HG02981 (cell line): ENCODE results near the gene BUD23.
"Not testable (repeated sequence)": the region's sequence is repeated elsewhere in the genome, so short reads cannot be mapped to it uniquely, and the experiment has no call there.

Source experiments
- ATAC-seq: cut with Tn5 transposase; IDR thresholded peaks from one replicate; pipeline ENCODE4 v1.9.1; 2021; ENCODE audit warnings: mild to moderate bottlenecking, moderate library complexity; ENCODE audit not compliant: unreplicated experiment

BUD23 gene

DNA sequence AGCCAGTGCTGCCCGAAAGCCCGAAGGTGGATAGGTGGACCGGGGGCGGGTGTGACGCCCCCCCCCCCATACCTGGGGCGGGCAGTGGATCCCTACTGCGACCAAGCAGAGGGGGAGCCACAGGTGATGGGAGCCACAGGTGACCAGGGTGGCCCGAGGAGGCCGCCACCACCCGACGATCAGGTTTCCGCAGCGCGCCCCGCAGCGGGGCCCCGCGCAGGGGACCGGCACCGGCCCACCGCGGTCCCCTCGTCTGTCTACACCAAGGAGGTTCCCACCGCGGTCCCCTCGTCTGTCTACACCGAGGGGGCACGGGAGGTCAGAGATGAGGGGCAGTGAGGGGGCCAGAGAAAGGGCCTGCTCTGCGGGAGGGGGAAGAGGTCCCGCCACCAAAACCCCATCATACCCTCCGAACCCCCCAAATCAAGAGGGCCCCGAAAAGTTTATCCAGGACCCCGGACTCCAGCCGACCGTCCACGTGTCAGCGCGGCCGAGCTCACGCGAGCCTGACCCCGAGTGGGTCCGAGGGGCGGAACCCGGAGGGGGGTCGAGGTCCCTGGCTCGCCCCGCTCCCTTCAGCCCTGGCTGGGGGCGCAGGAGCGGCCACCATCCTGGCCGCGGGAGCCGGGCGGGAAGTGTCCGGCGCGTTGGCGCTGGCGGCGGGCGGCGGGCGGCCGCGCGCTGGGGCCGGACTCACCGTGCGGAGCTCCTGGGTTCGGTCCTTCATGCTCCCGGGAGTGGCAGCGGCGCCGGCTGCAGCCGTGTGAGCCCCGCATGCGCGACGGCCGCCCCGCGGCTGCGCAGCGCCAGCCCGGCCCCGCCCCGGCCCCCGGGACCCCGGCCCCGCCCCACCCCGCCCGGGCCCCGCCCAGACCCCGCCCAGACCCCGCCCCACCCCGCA is 35.8 kb downstream of the BUD23 start, which contains the start of gene STX1A:
Gene STX1A (minus strand): TSS at position 765 of the 901 bp plus-strand sequence. CDS start 38 bp downstream, at position 727.
- peak; percentile 60 for ATAC-seq

DNA sequence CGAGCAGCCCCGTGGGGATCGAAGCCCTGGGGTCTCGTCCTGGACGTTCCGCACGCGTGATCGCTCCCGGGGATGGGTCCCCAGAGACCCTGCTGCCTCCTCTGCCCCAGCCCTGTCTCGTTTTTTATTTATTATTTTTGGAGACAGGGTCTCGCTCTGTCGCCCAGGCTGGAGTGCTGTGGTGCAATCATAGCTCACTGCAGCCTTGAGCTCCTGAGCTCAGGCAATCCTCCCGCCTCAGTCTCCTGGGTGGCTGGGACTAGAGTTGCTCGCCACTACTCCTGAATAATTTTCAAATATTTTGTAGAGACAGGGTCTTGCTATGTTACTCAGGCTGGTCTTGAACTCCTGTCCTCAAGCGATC is 36.4 kb downstream of the BUD23 start:
- no peak for ATAC-seq

DNA sequence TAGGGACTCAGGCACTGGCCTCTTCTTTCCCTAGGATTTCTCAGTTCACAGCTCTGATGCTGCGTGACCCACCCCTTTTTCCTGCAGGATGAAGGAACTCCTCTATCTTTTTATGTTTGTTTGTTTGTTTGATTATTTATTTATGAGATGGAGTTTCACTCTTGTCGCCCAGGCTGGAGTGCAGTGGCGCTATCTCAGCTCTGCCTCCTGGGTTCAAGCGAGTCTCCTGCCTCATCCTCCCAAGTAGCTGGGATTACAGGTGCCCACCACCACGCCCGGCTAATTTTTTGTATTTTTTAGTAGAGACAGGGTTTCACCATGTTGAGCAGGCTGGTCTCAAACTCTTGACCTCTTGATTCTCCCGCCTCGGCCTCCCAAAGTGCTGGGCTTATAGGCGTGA is 37.0 kb downstream of the BUD23 start:
- ATAC-seq = not testable (repeated sequence)

GRCh38 chr7:73721377-73721817 is 38.0 kb downstream of the BUD23 start:
- no peak for ATAC-seq

GRCh38 chr7:73722182-73722581 is 38.8 kb downstream of the BUD23 start:
- not testable (repeated sequence) for ATAC-seq

- no peak for ATAC-seq
Measured at GRCh38 chr7:73722785-73723184, 39.4 kb downstream of the BUD23 start.

GRCh38 chr7:73723813-73724212 is 40.4 kb downstream of the BUD23 start:
- no peak for ATAC-seq

DNA sequence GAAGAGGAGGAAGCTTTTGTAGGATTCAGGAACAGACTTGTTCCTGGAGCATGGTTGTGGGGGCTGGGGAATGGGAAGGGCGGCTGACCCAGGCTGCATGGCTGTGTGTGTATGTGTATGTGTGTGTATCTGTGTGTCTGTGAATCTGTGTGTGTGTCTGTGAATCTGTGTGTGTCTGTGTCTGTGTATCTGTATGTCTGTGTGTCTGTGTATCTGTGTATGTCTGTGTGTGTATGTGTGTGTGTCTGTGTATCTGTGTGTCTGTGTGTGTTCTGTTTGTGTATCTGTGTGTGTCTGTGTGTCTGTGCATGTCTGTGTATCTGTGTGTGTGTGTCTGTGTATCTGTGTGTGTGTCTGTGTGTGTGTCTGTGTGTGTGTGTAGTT is 42.7 kb downstream of the BUD23 start:
- no peak for ATAC-seq

DNA sequence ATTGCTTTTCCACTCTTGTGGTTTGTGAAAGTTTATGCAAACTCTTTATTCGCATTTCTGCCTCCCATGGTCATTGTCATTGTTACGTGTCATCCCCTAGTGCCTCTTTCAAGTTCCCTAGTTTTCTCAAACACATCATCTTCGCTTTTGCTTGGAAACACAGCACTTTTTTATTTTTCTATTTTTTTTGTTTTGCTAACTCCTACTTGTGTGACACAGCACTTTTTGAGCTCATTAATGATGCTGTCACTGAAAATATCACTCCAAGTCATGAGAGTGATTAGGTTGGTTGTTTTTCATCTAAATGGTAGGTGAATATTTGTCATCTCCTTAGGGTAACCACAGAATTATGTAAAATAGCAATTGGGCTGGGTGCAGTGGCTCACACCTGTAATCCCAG is 44.6 kb downstream of the BUD23 start:
- no peak for ATAC-seq

DNA sequence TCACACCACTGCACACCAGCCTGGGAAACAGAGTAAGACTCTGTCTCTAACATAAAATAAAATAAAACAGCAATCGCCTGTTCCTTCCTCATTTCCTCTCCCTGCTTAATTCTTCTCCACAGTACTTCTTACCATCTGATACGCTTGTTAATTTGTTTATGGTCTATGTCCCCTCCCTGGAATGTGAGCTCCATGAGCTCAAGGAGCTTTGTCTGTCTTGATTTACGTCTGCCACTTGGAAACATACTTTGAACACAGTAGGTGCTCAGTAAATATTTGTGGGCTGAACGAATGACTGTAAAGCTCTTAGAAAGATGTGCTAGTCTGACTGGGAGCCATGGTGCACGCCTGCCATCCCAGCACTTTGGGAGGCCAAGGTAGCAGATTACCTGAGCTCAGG is 45.2 kb downstream of the BUD23 start:
- no peak for ATAC-seq

DNA sequence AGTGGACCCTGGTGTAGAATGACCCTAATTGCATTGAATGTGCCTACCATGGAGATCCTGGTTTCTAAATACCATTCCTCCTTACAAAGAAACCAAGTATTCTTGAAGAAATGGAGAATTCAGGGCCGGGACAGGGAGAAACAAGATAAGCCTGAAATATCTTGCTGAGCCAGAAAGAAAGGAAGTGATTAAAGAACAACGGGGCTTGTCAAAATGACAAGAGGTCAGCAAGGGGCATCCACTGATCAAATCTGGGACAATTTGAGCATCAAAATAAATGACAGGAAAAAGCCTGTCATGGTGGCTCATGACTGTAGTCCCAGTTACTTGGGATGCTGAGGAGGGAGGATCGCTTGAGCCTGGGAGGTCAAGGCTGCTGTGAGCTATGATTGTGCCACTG is 47.1 kb downstream of the BUD23 start:
- ATAC-seq = no peak

GRCh38 chr7:73732397-73732796 is 49.0 kb downstream of the BUD23 start:
- no peak for ATAC-seq

GRCh38 chr7:73734619-73735527 is 51.5 kb downstream of the BUD23 start:
- no peak for ATAC-seq

DNA sequence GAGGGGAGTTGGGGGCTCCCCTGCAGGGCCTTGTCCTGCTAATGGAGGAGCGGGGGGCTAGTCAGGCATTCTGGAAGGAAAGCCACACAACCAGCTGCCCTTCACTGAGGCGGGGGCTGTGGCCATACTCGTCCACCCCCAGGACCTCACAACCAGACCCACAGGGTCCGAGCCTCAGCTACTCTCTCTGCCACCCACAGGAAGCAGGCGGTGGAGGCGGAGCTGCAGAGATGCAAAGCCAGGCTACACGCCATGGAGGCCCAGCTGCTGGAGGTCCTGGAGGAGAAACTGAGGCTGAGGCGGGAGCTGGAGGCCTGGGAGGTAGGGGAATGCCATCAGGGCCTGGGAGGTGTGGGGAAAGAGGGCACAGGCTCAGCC is 52.1 kb downstream of the BUD23 start:
- no peak for ATAC-seq

DNA sequence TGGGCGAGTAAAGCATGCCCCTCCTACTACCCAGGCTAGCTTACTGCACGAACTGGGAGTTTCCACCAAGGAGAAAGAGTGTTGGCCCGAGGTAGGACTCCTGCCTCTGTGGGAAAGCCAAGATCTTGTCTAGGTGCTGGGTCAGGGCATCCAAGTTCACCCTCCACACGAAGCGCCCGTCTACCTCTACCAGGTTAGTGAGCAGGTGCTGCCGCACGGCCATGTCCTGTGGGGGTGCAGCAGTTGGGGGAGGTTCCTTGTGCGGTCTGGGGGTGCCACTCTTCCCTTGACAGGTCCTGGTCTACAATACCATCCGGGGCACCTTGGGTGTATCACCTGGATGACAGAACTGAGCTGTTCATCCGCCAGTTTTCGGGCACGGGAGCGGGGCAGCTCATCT is 53.5 kb downstream of the BUD23 start:
- ATAC-seq = no peak

- ATAC-seq = no peak
Measured at GRCh38 chr7:73737491-73738219, 54.3 kb downstream of the BUD23 start.

- no peak for ATAC-seq
Measured at GRCh38 chr7:73738220-73738611, 54.8 kb downstream of the BUD23 start.

- ATAC-seq = peak; percentile 86
Measured at GRCh38 chr7:73738612-73739386, 55.4 kb downstream of the BUD23 start, which contains the start of gene ABHD11. Gene ABHD11 (minus strand): TSS chr7:73738802. CDS start chr7:73738770, 32 bp downstream.

DNA sequence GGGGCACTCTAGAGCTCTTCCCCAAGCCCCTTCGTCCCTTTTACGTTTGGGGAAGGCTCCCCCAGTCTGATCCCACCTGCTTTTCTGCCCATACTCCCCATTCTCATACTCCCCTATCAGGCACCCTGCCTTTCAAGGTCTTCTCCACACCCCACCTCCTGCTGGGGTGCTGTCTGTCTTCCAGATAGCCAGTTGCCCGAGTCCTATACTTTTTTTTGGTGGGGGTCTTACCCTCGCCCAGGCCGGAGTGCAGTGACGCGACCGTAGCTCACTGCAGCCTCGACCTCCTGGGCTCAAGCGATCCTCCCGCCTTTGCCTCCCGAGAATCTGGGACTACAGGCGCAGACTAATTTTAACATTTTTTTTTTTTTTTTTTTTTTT is 56.0 kb downstream of the BUD23 start:
- ATAC-seq = no peak

DNA sequence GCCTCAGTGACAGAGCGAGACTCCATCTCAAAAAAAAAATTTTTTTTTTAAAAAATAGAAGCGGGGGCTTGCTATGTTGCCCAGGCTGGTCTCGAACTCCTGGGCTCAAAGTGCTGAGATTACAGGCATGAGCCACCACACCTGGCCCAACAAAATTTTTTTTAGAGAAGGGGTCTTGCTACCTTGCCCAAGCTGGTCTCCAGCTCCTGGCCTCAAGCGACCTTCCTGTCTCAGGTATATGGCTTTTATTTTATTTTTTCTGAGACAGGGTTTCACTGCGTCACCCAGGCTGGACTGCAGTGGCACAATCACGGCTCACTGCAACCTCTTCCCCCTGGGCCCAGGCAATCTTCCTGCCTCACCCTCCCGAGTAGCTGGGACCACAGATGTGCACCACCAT is 56.8 kb downstream of the BUD23 start:
- no peak for ATAC-seq
